ENCODE results near the gene AVPR2.

AVPR2 gene

GRCh38 chrX:153886915-153887314 is 17.6 kb upstream of the AVPR2 start:
- DNase-seq (no peak), ATAC-seq (ENCODE audit: insufficient read depth, low read depth) (no peak)
- H3K4me2 ChIP-seq (ENCODE audit: insufficient read depth, low read length), result no peak overlapping the region
- H3K9me3 ChIP-seq (ENCODE audit: insufficient read depth, low read length, severe bottlenecking), result no peaks in the 10 kb centered on the region
- no peak overlapping the region for H3K4me3 ChIP-seq (ENCODE audit: low read depth in 1 of 2, low read length in 2 of 2)
- no peak overlapping the region for H2AFZ ChIP-seq (ENCODE audit: low read depth, low read length)
- H3K79me2 ChIP-seq (ENCODE audit: insufficient read depth, low read length), result no peaks in the 10 kb centered on the region
- H4K20me1 ChIP-seq (ENCODE audit: insufficient read depth, low read length), result no peaks in the 10 kb centered on the region
- H3K36me3 ChIP-seq (ENCODE audit: insufficient read depth, low read length), result no peaks in the 10 kb centered on the region
- H3K27ac ChIP-seq (ENCODE audit: low read length), result no peak overlapping the region
- H3K4me1 ChIP-seq (ENCODE audit: insufficient read depth, low read length), result no peaks in the 10 kb centered on the region
- TF ChIP-seq EZH2 (IDR thresholded peaks at IDR 0.05; ENCODE audit: borderline replicate concordance, low read depth, low read length, severe bottlenecking) (no peak), CTCF (IDR thresholded peaks at IDR 0.05; ENCODE audit: borderline replicate concordance, extremely low read depth, low read length, poor library complexity, severe bottlenecking) (no peak)
- H3K27me3 ChIP-seq (ENCODE audit: insufficient read depth, low read length, poor library complexity), result no peaks in the 10 kb centered on the region
- no peak overlapping the region for H3K9ac ChIP-seq (ENCODE audit: low read depth, low read length)

GRCh38 chrX:153887385-153887784 is 17.1 kb upstream of the AVPR2 start:
- Histone ChIP-seq H3K79me2 (ENCODE audit: insufficient read depth, low read length) (no peaks in the 10 kb centered on the region), H3K36me3 (ENCODE audit: insufficient read depth, low read length) (no peaks in the 10 kb centered on the region), H4K20me1 (ENCODE audit: insufficient read depth, low read length) (no peaks in the 10 kb centered on the region), H3K27me3 (ENCODE audit: insufficient read depth, low read length, poor library complexity) (no peaks in the 10 kb centered on the region), H3K27ac (ENCODE audit: low read length) (no peak overlapping the region), H3K4me3 (ENCODE audit: low read depth in 1 of 2, low read length in 2 of 2) (no peak overlapping the region), H3K9ac (ENCODE audit: low read depth, low read length) (no peak overlapping the region), H3K4me2 (ENCODE audit: insufficient read depth, low read length) (no peak overlapping the region), H3K9me3 (ENCODE audit: insufficient read depth, low read length, severe bottlenecking) (no peaks in the 10 kb centered on the region), H3K4me1 (ENCODE audit: insufficient read depth, low read length) (no peaks in the 10 kb centered on the region), H2AFZ (ENCODE audit: low read depth, low read length) (no peak overlapping the region)
- DNase-seq (no peak), ATAC-seq (ENCODE audit: insufficient read depth, low read depth) (no peak)
- TF ChIP-seq EZH2 (IDR thresholded peaks at IDR 0.05; ENCODE audit: borderline replicate concordance, low read depth, low read length, severe bottlenecking), result no peak
- no peak for TF ChIP-seq CTCF (IDR thresholded peaks at IDR 0.05; ENCODE audit: borderline replicate concordance, extremely low read depth, low read length, poor library complexity, severe bottlenecking)

GRCh38 chrX:153888344-153888743 is 16.1 kb upstream of the AVPR2 start:
- H3K4me1 ChIP-seq (ENCODE audit: insufficient read depth, low read length), result no peaks in the 10 kb centered on the region
- DNase-seq (no peak), ATAC-seq (ENCODE audit: insufficient read depth, low read depth) (no peak)
- no peak overlapping the region for H3K27ac ChIP-seq (ENCODE audit: low read length)
- TF ChIP-seq CTCF (IDR thresholded peaks at IDR 0.05; ENCODE audit: borderline replicate concordance, extremely low read depth, low read length, poor library complexity, severe bottlenecking), result no peak
- TF ChIP-seq EZH2 (IDR thresholded peaks at IDR 0.05; ENCODE audit: borderline replicate concordance, low read depth, low read length, severe bottlenecking), result no peak
- no peaks in the 10 kb centered on the region for H3K9me3 ChIP-seq (ENCODE audit: insufficient read depth, low read length, severe bottlenecking)
- H4K20me1 ChIP-seq (ENCODE audit: insufficient read depth, low read length), result no peaks in the 10 kb centered on the region
- H3K4me3 ChIP-seq (ENCODE audit: low read depth in 1 of 2, low read length in 2 of 2), result no peak overlapping the region
- H3K4me2 ChIP-seq (ENCODE audit: insufficient read depth, low read length), result no peak overlapping the region
- no peak overlapping the region for H2AFZ ChIP-seq (ENCODE audit: low read depth, low read length)
- no peaks in the 10 kb centered on the region for H3K79me2 ChIP-seq (ENCODE audit: insufficient read depth, low read length)
- no peaks in the 10 kb centered on the region for H3K27me3 ChIP-seq (ENCODE audit: insufficient read depth, low read length, poor library complexity)
- H3K36me3 ChIP-seq (ENCODE audit: insufficient read depth, low read length), result no peaks in the 10 kb centered on the region
- no peak overlapping the region for H3K9ac ChIP-seq (ENCODE audit: low read depth, low read length)

GRCh38 chrX:153889123-153889522 is 15.3 kb upstream of the AVPR2 start:
- Histone ChIP-seq H3K27me3 (ENCODE audit: insufficient read depth, low read length, poor library complexity) (no peaks in the 10 kb centered on the region), H3K36me3 (ENCODE audit: insufficient read depth, low read length) (no peaks in the 10 kb centered on the region), H3K79me2 (ENCODE audit: insufficient read depth, low read length) (no peaks in the 10 kb centered on the region), H3K4me1 (ENCODE audit: insufficient read depth, low read length) (no peaks in the 10 kb centered on the region), H3K4me2 (ENCODE audit: insufficient read depth, low read length) (no peak overlapping the region), H3K27ac (ENCODE audit: low read length) (no peak overlapping the region), H3K9me3 (ENCODE audit: insufficient read depth, low read length, severe bottlenecking) (no peaks in the 10 kb centered on the region), H3K4me3 (ENCODE audit: low read depth in 1 of 2, low read length in 2 of 2) (no peak overlapping the region), H2AFZ (ENCODE audit: low read depth, low read length) (no peak overlapping the region), H4K20me1 (ENCODE audit: insufficient read depth, low read length) (no peaks in the 10 kb centered on the region), H3K9ac (ENCODE audit: low read depth, low read length) (no peak overlapping the region)
- DNase-seq (no peak), ATAC-seq (ENCODE audit: insufficient read depth, low read depth) (no peak)
- TF ChIP-seq EZH2 (IDR thresholded peaks at IDR 0.05; ENCODE audit: borderline replicate concordance, low read depth, low read length, severe bottlenecking) (no peak), CTCF (IDR thresholded peaks at IDR 0.05; ENCODE audit: borderline replicate concordance, extremely low read depth, low read length, poor library complexity, severe bottlenecking) (no peak)

Data from DND-41 (cell line).